GM12878 (cell line): Measurements from ENCODE around the gene SYNCRIP. TPM values are rescaled to one million over a fixed set of nuclear protein-coding genes. Genes with fewer than 3 reads are reported as not detected.

ENCODE experiments used
- ATAC-seq: fragments of 200-7000 bp; cut with Tn5 transposase; 3 replicates; pipeline ENCODE4 v1.9.1; 2020; ENCODE audit warnings: mild to moderate bottlenecking, moderate library complexity
- BruUV-seq: library from RNA; stranded (reverse); fragments of 400-500 nt; replicated peaks from 2 replicates; lab custom pipeline; 2021; lab: Mats Ljungman, UMichigan
- CTCF ChIA-PET: fragments of 300-600 bp; sonication (Branson Sonifier 250); formaldehyde crosslinking; extraction: SDS; loops from one replicate; lab custom pipeline; 2021; ENCODE audit warnings: inconsistent platforms; lab: Yijun Ruan, JAX
- POLR2A ChIA-PET: fragments of 350-600 bp; formaldehyde crosslinking; extraction: SDS; loops from one replicate; lab custom pipeline; 2021; ENCODE audit warnings: inconsistent platforms; lab: Charles Lee
- RAD21 ChIA-PET: fragments of 300-600 bp; sonication (Branson Sonifier 250); formaldehyde crosslinking; loops from one replicate; lab custom pipeline; 2023; ENCODE audit warnings: antibody characterized with exemption; ENCODE audit not compliant: unreplicated experiment; lab: Charles Lee
- SMC1A ChIA-PET: fragments of 300-600 bp; sonication (Branson Sonifier 250); formaldehyde crosslinking; loops from one replicate; lab custom pipeline; 2023; ENCODE audit not compliant: unreplicated experiment, uncharacterized antibody; lab: Charles Lee
- DNase-seq: peaks from one replicate; pipeline ENCODE4 v3.0.0-alpha.2; 2011; ENCODE audit warnings: low read depth, low spot score
- FAIRE-seq: peaks from 3 replicates; lab custom pipeline; 2011; peaks lifted over from hg19 to GRCh38; lab: Jason Lieb, UNC
- H2AFZ ChIP-seq: 2 replicates; pipeline ENCODE4 v1.6.0; 2011; ENCODE audit warnings: low read depth, low read length, control low read depth; ENCODE audit not compliant: control insufficient read depth
- H3K27ac ChIP-seq: 2 replicates; pipeline ENCODE4 v1.5.1; 2011; ENCODE audit warnings: control low read depth; ENCODE audit not compliant: control insufficient read depth, insufficient read depth
- H3K27me3 ChIP-seq, 2 experiments: replicated peaks in 1 of 2; 2 replicates each; pipeline versions ENCODE4 v1.6.0 to v1.6.1; 2011; ENCODE audit warnings: low read length in 1 of 2; ENCODE audit not compliant: control insufficient read depth in 2 of 2, insufficient read depth in 2 of 2
- H3K36me3 ChIP-seq, 2 experiments: 2 replicates each; pipeline ENCODE4 v1.5.1; 2011; ENCODE audit warnings: low read length in 1 of 2; ENCODE audit not compliant: control insufficient read depth in 2 of 2, insufficient read depth in 2 of 2
- H3K4me1 ChIP-seq: 2 replicates; pipeline ENCODE4 v1.6.1; 2011; ENCODE audit warnings: mild to moderate bottlenecking, low read length, moderate library complexity, mixed read lengths; ENCODE audit not compliant: control insufficient read depth, insufficient read depth
- H3K4me2 ChIP-seq: 2 replicates; pipeline ENCODE4 v1.6.0; 2011; ENCODE audit warnings: control low read depth; ENCODE audit not compliant: control insufficient read depth, insufficient read depth
- H3K4me3 ChIP-seq: fragments of 200-600 bp; sonication (generic); 2 replicates; pipeline ENCODE4 v1.5.1; 2016
- H3K79me2 ChIP-seq: 2 replicates; pipeline ENCODE4 v1.6.0; 2011; ENCODE audit warnings: low read length; ENCODE audit not compliant: control insufficient read depth, insufficient read depth
- H3K9ac ChIP-seq: 2 replicates; pipeline ENCODE4 v1.8.0; 2011; ENCODE audit warnings: low read length, control low read depth, mixed read lengths; ENCODE audit not compliant: control insufficient read depth, insufficient read depth
- H3K9me3 ChIP-seq: replicated peaks from 3 replicates; pipeline ENCODE4 v1.5.1; 2011; ENCODE audit warnings: mild to moderate bottlenecking, low read length; ENCODE audit not compliant: control insufficient read depth, insufficient read depth
- H4K20me1 ChIP-seq: 2 replicates; pipeline ENCODE4 v1.6.0; 2011; ENCODE audit not compliant: control insufficient read depth, insufficient read depth
- ATF7 ChIP-seq: fragments of 450-650 bp; IDR thresholded peaks from 2 replicates; pipeline ENCODE4 v1.6.1; 2016; ENCODE audit warnings: low read depth, mild to moderate bottlenecking
- CEBPZ ChIP-seq: fragments of 150-350 bp; IDR thresholded peaks from 2 replicates; pipeline ENCODE4 v1.6.1; 2016; ENCODE audit warnings: low read depth, low read length
- FOS ChIP-seq: IDR thresholded peaks from 3 replicates; pipeline ENCODE4 v1.6.1; 2011; ENCODE audit warnings: borderline replicate concordance; ENCODE audit not compliant: insufficient read length; ENCODE audit errors: extremely low read depth
- FOXM1 ChIP-seq: IDR thresholded peaks from 2 replicates; pipeline ENCODE4 v1.6.1; 2012; ENCODE audit warnings: low read depth, mild to moderate bottlenecking, inconsistent platforms, low read length, moderate library complexity
- HSF1 ChIP-seq: fragments of 150-350 bp; IDR thresholded peaks from 2 replicates; pipeline ENCODE4 v1.6.1; 2014; ENCODE audit warnings: mild to moderate bottlenecking, low read depth, low read length
- IRF4 ChIP-seq: IDR thresholded peaks from 2 replicates; pipeline ENCODE4 v1.6.1; 2011; ENCODE audit warnings: low read depth, low read length
- POLR2A ChIP-seq: IDR thresholded peaks from 2 replicates; pipeline ENCODE4 v1.6.1; 2011; ENCODE audit warnings: low read depth, mild to moderate bottlenecking, low read length
- POLR2AphosphoS5 ChIP-seq: IDR thresholded peaks from 2 replicates; pipeline ENCODE4 v1.6.1; 2011; ENCODE audit warnings: mild to moderate bottlenecking, low read length, inconsistent platforms
- SMAD5 ChIP-seq: IDR thresholded peaks from 2 replicates; pipeline ENCODE4 v1.6.1; 2016; ENCODE audit warnings: antibody characterized with exemption, low read depth
- STAT1 ChIP-seq: fragments of 450-650 bp; conservative IDR thresholded peaks from 2 replicates; pipeline ENCODE4 v1.6.1; 2014; ENCODE audit warnings: antibody characterized with exemption, mild to moderate bottlenecking
- ZBED1 ChIP-seq: IDR thresholded peaks from 2 replicates; pipeline ENCODE4 v1.6.1; 2016; ENCODE audit warnings: borderline replicate concordance
- ZNF274 ChIP-seq: IDR thresholded peaks from one replicate; pipeline ENCODE4 v1.8.0; 2011; ENCODE audit not compliant: insufficient read length, insufficient read depth
- ZNF592 ChIP-seq: fragments of 450-650 bp; IDR thresholded peaks from 2 replicates; pipeline ENCODE4 v1.6.1; 2017; ENCODE audit warnings: mild to moderate bottlenecking, moderate library complexity
- ZNF622 ChIP-seq: fragments of 450-650 bp; IDR thresholded peaks from 2 replicates; pipeline ENCODE4 v1.6.1; 2017; ENCODE audit warnings: mild to moderate bottlenecking, inconsistent platforms
- WGBS: methylation state at CpG from one replicate; pipeline ENCODE4 v1.1.6; 2016; ENCODE audit warnings: low lambda C conversion rate; ENCODE audit not compliant: insufficient replicate concordance, insufficient coverage; ENCODE audit errors: missing lambda C conversion rate; 5-methylcytosine and 5-hydroxymethylcytosine counted together
- in situ Hi-C: fragments of 300-500 bp; cut with MboI; formaldehyde crosslinking; loops from 9 replicates; pipeline ENCODE4 v1.14.3; 2018; ENCODE audit warnings: mixed read lengths
- intact Hi-C: fragments of 100-400 bp; cut with micrococcal nuclease; formaldehyde crosslinking; loops from one replicate; pipeline ENCODE4 v1.14.2; 2022; ENCODE audit not compliant: unreplicated experiment
- polyA plus RNA-seq, 11 experiments: library from polyadenylated mRNA; depleted of rRNA in 4 of 11; unstranded in 6 of 11; stranded (reverse) in 5 of 11; fragments of >200 nt; fragmentation: Nextera tagmentation in 4 of 11; fragmentation: Illumina TruSeq in 1 of 11; extraction: Ambion mirVana in 4 of 11; extraction: Trizol in 1 of 11; gene quantifications; 1 replicate in 1 of 11; 2 replicates in 10 of 11; pipeline versions ENCODE4 v1.2.1 to v1.2.3, GENCODE V29; 2011 to 2016; ENCODE audit warnings: inconsistent platforms in 2 of 11, missing spikeins in 2 of 11, low read depth in 1 of 11
- total RNA-seq, 4 experiments: library from RNA; depleted of rRNA in 3 of 4; stranded (reverse); fragments of >200 nt in 3 of 4; fragmentation: Illumina TruSeq in 1 of 4; extraction: Trizol in 1 of 4; gene quantifications; 2 replicates each; pipeline versions ENCODE4 v1.2.1 to v1.2.3, GENCODE V29; 2013 to 2021

The SYNCRIP gene
- total and polyA plus RNA-seq, 10 of the 15 experiments (the other 5 are each of a cell fraction or from before 2014, with no cell fraction given) = 28.4 to 255 (median 131) TPM

GRCh38 chr6:85675030-85675819, 32.5 kb upstream of the SYNCRIP start:
- H3K4me2 ChIP-seq = peak overlapping the region; percentile 23
- peaks cover 66% of the 10 kb centered on the region for H3K79me2 ChIP-seq
- intact Hi-C loops = loop anchor here (5.0 to 10.0 kb wide), 3 partner anchors 50 to 1480 kb away; partner anchors contain the start of genes NT5E and ZNF292
- BruUV-seq = no TSS peak
- peak overlapping the region; percentile 99 for H3K9ac ChIP-seq
- TF ChIP-seq POLR2AphosphoS5 = peak; percentile 63
- no peak for TF ChIP-seq ATF7
- TF ChIP-seq SMAD5 = peak; percentile 20; the same call in 1 of the 2 replicates
- TF ChIP-seq STAT1 = no peak
- no peak for TF ChIP-seq FOS
- peak; percentile 41; the same call in 1 of the 2 replicates for TF ChIP-seq POLR2A
- no peak for TF ChIP-seq ZNF274
- TF ChIP-seq ZNF622 = no peak
- TF ChIP-seq ZBED1 = 0 out of 2 replicates have a peak, but pooled peaks have one; percentile 9
- TF ChIP-seq CEBPZ = no peak
- no peak for TF ChIP-seq HSF1
- no peak for TF ChIP-seq ZNF592
- TF ChIP-seq IRF4 = no peak
- TF ChIP-seq FOXM1 = 0 out of 2 replicates have a peak, but pooled peaks have one; percentile 16
- TF ChIP-seq, all 136 proteins: peak for 5
- POLR2A ChIA-PET = interaction anchor here (1.0 to 5.8 kb wide), 5 partner anchors 33 to 82 kb away, joined by 3 to 192 read pairs (median 3); partner anchors contain the start of gene SYNCRIP
- WGBS = 46% methylated on average over 4 of the region's 4 CpGs
- in situ Hi-C loops = loop anchor here (5.0 to 10.0 kb wide), 2 partner anchors 33 to 50 kb away; partner anchors contain the start of gene SYNCRIP
- FAIRE-seq = no peak
- SMC1A ChIA-PET = interaction anchor here (0.7 to 8.6 kb wide), 12 partner anchors 22 to 270 kb away, joined by 3 to 103 read pairs (median 4); partner anchors contain the start of gene SYNCRIP
- no peak for DNase-seq
- Histone ChIP-seq H4K20me1 (no peaks in the 10 kb centered on the region), H2AFZ (no peak overlapping the region), H3K4me1 (peaks cover 19% of the 10 kb centered on the region), H3K27me3 (no peaks in the 10 kb centered on the region), H3K9me3 (no peaks in the 10 kb centered on the region; the same call in 2 of the 3 replicates), H3K27ac (peak overlapping the region; percentile 24), H3K4me3 (peak overlapping the region; percentile 89), H3K36me3 (peaks cover 0 to 18% of the 10 kb centered on the region in 2 experiments; a peak in 3 of 4 replicates)
- ATAC-seq = no peak
- RAD21 ChIA-PET = interaction anchor here (0.8 to 5.1 kb wide), 4 partner anchors 33 to 320 kb away, joined by 4 to 125 read pairs (median 6); partner anchors contain the start of genes SNX14 and SYNCRIP
- CTCF ChIA-PET = interaction anchor here (0.5 to 5.4 kb wide), 5 partner anchors 8 to 194 kb away, joined by 3 to 44 read pairs (median 8); partner anchors contain the start of gene SYNCRIP
